GM21515 (cell line): ENCODE data around the gene BTBD18.
A peak's percentile ranks its signal among the peaks of the same experiment; 100 is the strongest.

ENCODE experiments used
- ATAC-seq: cut with Tn5 transposase; IDR thresholded peaks from one replicate; pipeline ENCODE4 v1.9.1; 2021; ENCODE audit not compliant: unreplicated experiment

The BTBD18 gene

GRCh38 chr11:57776031-57776521 lies 24.5 kb upstream of the BTBD18 start:
- no peak for ATAC-seq

GRCh38 chr11:57775491-57775890 lies 23.9 kb upstream of the BTBD18 start:
- ATAC-seq = no peak

- ATAC-seq = no peak
These were observed 21.5 kb upstream of the BTBD18 start for GRCh38 chr11:57773026-57773598.

- ATAC-seq = no peak
These were observed 20.9 kb upstream of the BTBD18 start for GRCh38 chr11:57772562-57772961.

GRCh38 chr11:57771365-57771764 lies 19.7 kb upstream of the BTBD18 start:
- ATAC-seq = no peak

- no peak for ATAC-seq
These were observed 19.2 kb upstream of the BTBD18 start for GRCh38 chr11:57770793-57771192.

GRCh38 chr11:57764972-57765371 lies 13.4 kb upstream of the BTBD18 start:
- no peak for ATAC-seq

GRCh38 chr11:57764566-57764965 lies 12.9 kb upstream of the BTBD18 start:
- no peak for ATAC-seq

GRCh38 chr11:57764021-57764420 lies 12.4 kb upstream of the BTBD18 start:
- no peak for ATAC-seq

GRCh38 chr11:57763568-57763967 lies 11.9 kb upstream of the BTBD18 start:
- ATAC-seq = no peak

GRCh38 chr11:57762235-57762861 lies 10.7 kb upstream of the BTBD18 start:
- no peak for ATAC-seq

GRCh38 chr11:57761301-57762234 lies 9.9 kb upstream of the BTBD18 start, which contains the start of gene CTNND1:
CTNND1 (plus strand) TSS chr11:57761802; CDS start chr11:57791479, 29,677 bp downstream.
- ATAC-seq = peak; percentile 86

GRCh38 chr11:57758174-57758573 lies 6.6 kb upstream of the BTBD18 start:
- ATAC-seq = no peak

GRCh38 chr11:57752954-57753353 lies 1.3 kb upstream of the BTBD18 start:
- no peak for ATAC-seq

- no peak for ATAC-seq
These were observed 443 bp downstream of the BTBD18 start for GRCh38 chr11:57751176-57751575.

GRCh38 chr11:57746920-57747319 lies 4.7 kb downstream of the BTBD18 start:
- no peak for ATAC-seq

GRCh38 chr11:57745206-57745605 lies 6.4 kb downstream of the BTBD18 start:
- ATAC-seq = no peak

GRCh38 chr11:57744357-57744756 lies 7.3 kb downstream of the BTBD18 start:
- ATAC-seq = no peak

- no peak for ATAC-seq
These were observed 9.5 kb downstream of the BTBD18 start for GRCh38 chr11:57742087-57742452.

- peak; percentile 90 for ATAC-seq
These were observed 10.2 kb downstream of the BTBD18 start, which contains the start of gene SELENOH for GRCh38 chr11:57741132-57742086. SELENOH (plus strand) TSS chr11:57741491; CDS start chr11:57741596, 105 bp downstream.
